Epithelial cell of proximal tubule (primary cell): ENCODE data around the gene TCF25. TPM values are rescaled to one million over a fixed set of nuclear protein-coding genes. Genes with fewer than 3 reads are reported as not detected.

Source experiments
- DNase-seq: peaks from one replicate; pipeline ENCODE4 v3.0.0-alpha.2; 2011; ENCODE audit warnings: low read depth
- H3K4me3 ChIP-seq: 2 replicates; pipeline ENCODE4 v1.5.1; 2011; ENCODE audit warnings: low read depth, mild to moderate bottlenecking, low read length
- total RNA-seq: library from RNA; depleted of rRNA; stranded (reverse); fragments of >200 nt; gene quantifications from 2 replicates; pipeline ENCODE4 v1.2.3, GENCODE V29; 2015
- TF ChIP-seq, protein P1 (sequence below): conservative IDR thresholded peaks from 2 replicates; pipeline ENCODE4 v1.5.1; 2012; ENCODE audit warnings: low read depth, mild to moderate bottlenecking, low read length

TCF25 gene
- total RNA-seq, 1 donor from 2014 or later, result 192 TPM

DNA sequence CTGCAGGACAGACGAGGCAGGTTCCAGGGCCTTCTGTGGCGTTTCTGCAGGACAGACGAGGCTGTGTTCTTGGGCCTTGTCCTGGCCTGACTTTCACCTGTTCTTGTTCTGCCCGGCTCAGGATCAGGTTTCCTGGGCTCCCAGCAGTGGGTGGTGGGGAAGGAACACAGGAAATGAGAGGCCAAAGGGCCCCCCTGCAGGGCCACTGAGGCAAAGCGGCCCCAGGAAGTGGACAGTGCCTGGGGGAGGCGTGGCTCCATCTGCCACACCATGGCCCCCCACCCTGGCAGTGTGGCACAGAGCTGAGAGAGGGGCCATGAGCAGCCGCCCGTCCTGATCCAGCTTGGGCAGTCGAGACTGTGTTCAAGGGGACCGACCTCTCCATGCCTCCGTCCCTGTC, 24.4 kb upstream of the TCF25 start:
- TF ChIP-seq, protein P1, sequence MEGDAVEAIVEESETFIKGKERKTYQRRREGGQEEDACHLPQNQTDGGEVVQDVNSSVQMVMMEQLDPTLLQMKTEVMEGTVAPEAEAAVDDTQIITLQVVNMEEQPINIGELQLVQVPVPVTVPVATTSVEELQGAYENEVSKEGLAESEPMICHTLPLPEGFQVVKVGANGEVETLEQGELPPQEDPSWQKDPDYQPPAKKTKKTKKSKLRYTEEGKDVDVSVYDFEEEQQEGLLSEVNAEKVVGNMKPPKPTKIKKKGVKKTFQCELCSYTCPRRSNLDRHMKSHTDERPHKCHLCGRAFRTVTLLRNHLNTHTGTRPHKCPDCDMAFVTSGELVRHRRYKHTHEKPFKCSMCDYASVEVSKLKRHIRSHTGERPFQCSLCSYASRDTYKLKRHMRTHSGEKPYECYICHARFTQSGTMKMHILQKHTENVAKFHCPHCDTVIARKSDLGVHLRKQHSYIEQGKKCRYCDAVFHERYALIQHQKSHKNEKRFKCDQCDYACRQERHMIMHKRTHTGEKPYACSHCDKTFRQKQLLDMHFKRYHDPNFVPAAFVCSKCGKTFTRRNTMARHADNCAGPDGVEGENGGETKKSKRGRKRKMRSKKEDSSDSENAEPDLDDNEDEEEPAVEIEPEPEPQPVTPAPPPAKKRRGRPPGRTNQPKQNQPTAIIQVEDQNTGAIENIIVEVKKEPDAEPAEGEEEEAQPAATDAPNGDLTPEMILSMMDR, result no peak
- DNase-seq, result no peak
- H3K4me3 ChIP-seq, result no peak overlapping the region

DNA sequence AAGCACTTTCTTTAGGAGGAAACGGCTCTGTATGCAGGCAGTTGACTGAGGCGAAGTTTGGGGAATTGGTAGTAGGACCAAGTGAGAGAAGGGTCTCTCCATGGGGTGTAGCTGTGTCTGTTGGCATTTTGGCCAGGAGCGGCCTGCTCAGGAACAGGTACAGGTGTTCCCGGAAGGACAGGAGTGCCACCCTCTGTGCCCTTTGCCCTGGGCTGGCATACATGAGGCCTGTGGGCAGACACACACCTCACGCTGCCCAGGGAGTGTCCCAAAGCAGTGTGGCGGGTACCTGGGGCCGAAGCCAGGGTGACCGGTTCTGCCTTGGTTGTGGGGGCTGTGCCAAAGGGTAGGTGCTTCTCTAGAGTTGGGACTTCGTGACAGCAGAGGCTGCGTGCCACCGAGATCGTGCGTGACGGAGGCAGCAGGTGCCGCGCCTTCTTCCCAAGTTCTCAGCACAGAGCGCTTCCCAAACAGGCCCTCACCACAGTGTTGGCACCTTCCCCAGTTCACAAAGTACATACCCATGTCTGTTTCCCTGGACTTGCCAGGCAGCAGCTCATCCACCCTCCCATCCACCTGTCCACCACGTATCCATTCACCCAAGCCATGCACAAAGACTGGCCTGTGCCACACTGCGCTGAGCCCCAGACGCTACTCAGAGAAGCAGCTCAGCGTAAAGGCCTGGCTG, 19.9 kb upstream of the TCF25 start:
- DNase-seq, result no peak
- H3K4me3 ChIP-seq, result no peak overlapping the region
- TF ChIP-seq, protein P1, result no peak

DNA sequence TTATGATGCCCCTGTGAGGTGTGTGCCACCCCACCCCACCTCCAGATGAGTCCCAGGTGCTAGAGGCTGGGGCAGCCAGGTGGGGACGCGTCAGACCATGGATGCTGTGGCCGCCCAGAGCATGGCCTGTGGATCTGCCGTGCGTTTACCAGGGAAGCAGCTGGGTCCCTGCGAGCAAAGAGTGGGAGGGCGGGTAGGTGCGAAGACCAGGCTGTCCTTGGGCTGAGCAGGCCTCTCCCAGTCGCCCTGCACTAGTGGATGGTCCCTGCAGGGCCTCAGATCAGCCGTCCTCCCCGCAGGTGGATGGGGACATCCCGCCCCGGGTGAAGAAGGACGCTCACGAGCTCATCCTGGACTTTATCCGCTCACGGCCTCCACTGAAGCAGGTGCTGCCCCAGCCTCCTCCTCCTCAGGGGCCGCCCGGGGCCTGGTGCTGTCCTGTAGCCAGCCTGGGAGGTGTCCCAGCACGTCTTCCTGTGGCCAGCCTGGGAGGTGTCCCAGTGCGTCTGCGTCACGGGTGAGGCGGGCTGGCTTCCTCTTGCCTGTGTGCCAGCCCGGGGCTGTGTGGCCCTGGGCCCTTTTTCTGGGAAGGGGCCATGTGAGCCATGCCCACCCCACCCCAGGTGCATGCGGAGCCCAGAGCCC, 18.0 kb upstream of the TCF25 start:
- H3K4me3 ChIP-seq, result no peak overlapping the region
- TF ChIP-seq, protein P1, result no peak
- DNase-seq, result no peak

DNA sequence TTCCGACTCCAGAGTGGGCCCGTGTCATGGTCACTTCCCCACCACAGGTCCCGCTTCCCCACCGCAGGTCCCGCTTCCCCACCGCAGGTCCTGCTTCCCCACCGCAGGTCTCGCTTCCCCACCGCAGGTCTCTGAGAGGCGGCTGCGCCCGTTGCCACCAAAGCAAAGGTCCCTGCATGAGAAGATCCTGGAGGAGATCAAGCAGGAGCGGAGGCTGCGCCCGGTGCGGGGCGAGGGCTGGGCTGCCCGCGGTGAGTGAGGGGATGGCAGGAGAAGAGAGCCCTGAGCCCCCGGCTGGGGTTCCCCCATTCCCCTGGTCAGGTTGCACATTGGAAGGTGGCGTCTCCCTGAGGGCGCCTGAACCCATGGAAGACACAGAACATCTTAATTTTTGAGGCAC, 17.4 kb upstream of the TCF25 start:
- TF ChIP-seq, protein P1, result no peak
- no peak for DNase-seq
- no peak overlapping the region for H3K4me3 ChIP-seq

DNA sequence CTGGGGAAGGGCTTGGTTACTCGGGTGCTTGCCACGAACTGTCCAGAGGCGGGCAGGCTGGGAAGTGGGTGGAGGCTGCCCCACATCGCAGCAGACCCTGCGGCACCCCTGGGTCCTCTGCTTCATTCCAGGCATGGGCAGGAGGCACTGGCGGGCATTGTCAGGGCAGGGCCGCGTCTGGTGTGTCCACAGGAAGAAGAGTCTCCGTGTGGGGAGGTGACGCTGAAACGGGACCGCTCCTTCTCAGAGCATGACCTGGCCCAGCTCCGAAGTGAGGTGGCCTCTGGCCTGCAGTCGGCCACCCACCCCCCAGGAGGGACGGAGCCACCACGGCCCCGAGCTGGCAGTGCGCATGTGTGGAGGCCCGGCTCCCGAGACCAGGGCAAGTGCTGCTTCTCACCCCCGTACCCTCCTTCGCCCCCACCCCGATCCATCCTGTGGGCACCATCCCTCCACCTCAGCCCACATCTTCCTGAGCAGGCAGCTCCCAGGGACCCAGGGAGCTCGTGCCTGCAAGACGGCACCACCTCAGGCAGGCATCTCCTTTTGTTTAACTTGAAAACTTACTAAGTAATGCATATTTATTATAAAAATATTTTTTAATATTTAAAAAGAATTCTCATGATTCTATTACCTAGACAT, 14.3 kb upstream of the TCF25 start:
- H3K4me3 ChIP-seq, result no peak overlapping the region
- no peak for DNase-seq
- TF ChIP-seq, protein P1, result no peak

DNA sequence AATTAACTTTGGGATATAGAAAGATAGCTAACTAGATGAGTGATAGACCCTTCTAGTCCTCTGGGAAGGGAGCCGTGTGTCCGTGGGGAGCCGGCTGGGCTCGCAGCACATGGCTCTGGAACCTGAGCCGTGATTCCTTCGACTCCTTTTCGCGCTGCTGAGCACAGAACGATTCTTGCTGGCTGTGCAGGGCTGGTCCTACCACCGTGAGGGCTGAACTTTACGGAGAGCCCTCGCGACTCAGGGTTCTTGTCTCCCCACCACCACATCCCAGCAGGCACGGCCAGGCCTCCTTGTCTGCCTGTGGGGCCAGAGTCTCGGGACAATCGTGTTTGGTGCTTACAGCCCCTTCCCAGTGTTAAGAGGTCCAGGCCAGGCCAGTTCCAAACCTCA, 13.8 kb upstream of the TCF25 start:
- TF ChIP-seq, protein P1, result no peak
- no peak overlapping the region for H3K4me3 ChIP-seq

More for the DNA sequence above, 13.8 kb upstream of the TCF25 start:
- no peak for DNase-seq
